SK-N-SH (cell line): ENCODE results near the gene ANKRD2.
"Not testable (repeated sequence)": the region's sequence is repeated elsewhere in the genome, so short reads cannot be mapped to it uniquely, and the experiment has no call there.

Experiments used
- EZH2phosphoT487 ChIP-seq: fragments of 200-600 bp; sonication (generic); IDR thresholded peaks from 2 replicates; pipeline ENCODE4 v1.6.1; 2017; ENCODE audit warnings: low read depth, mixed run types, mild to moderate bottlenecking, antibody characterized with exemption, moderate library complexity, borderline replicate concordance
- FOXM1 ChIP-seq: IDR thresholded peaks from 2 replicates; pipeline ENCODE4 v1.4.0; 2012; ENCODE audit warnings: low read depth, mild to moderate bottlenecking
- REST ChIP-seq: IDR thresholded peaks from 2 replicates; pipeline ENCODE4 v1.6.1; 2012; ENCODE audit warnings: mild to moderate bottlenecking, low read depth, low read length, moderate library complexity
- SIN3A ChIP-seq: IDR thresholded peaks from 2 replicates; pipeline ENCODE4 v1.6.1; 2012; ENCODE audit warnings: low read depth, mild to moderate bottlenecking, low read length, moderate library complexity, borderline replicate concordance
- TEAD4 ChIP-seq: IDR thresholded peaks from 2 replicates; pipeline ENCODE4 v1.4.0; 2012; ENCODE audit warnings: mild to moderate bottlenecking, borderline replicate concordance; ENCODE audit not compliant: insufficient read depth
- ZBTB33 ChIP-seq: IDR thresholded peaks from 2 replicates; pipeline ENCODE4 v1.4.0; 2012; ENCODE audit warnings: low read depth, borderline replicate concordance
- TF ChIP-seq, protein P1 (sequence below): fragments of 200-600 bp; sonication (generic); IDR thresholded peaks from 2 replicates; pipeline ENCODE4 v1.6.1; 2017; ENCODE audit warnings: antibody characterized with exemption, mild to moderate bottlenecking, moderate library complexity

- not testable (repeated sequence) for TF ChIP-seq FOXM1, SIN3A, EZH2phosphoT487, REST, ZBTB33, TEAD4
- TF ChIP-seq, protein P1, sequence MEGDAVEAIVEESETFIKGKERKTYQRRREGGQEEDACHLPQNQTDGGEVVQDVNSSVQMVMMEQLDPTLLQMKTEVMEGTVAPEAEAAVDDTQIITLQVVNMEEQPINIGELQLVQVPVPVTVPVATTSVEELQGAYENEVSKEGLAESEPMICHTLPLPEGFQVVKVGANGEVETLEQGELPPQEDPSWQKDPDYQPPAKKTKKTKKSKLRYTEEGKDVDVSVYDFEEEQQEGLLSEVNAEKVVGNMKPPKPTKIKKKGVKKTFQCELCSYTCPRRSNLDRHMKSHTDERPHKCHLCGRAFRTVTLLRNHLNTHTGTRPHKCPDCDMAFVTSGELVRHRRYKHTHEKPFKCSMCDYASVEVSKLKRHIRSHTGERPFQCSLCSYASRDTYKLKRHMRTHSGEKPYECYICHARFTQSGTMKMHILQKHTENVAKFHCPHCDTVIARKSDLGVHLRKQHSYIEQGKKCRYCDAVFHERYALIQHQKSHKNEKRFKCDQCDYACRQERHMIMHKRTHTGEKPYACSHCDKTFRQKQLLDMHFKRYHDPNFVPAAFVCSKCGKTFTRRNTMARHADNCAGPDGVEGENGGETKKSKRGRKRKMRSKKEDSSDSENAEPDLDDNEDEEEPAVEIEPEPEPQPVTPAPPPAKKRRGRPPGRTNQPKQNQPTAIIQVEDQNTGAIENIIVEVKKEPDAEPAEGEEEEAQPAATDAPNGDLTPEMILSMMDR, result not testable (repeated sequence)
Observed at GRCh38 chr10:97560731-97561381, 11.7 kb upstream of the ANKRD2 start.
